SH-SY5Y (cell line): ENCODE data around the gene PITPNM2.

ENCODE experiments used
- GATA2 ChIP-seq: IDR thresholded peaks from 2 replicates; pipeline ENCODE4 v1.6.1; 2011; ENCODE audit warnings: mild to moderate bottlenecking, low read depth, low read length
- GATA3 ChIP-seq: IDR thresholded peaks from 2 replicates; pipeline ENCODE4 v1.6.1; 2011; ENCODE audit warnings: low read depth, mild to moderate bottlenecking, low read length, moderate library complexity

DNA sequence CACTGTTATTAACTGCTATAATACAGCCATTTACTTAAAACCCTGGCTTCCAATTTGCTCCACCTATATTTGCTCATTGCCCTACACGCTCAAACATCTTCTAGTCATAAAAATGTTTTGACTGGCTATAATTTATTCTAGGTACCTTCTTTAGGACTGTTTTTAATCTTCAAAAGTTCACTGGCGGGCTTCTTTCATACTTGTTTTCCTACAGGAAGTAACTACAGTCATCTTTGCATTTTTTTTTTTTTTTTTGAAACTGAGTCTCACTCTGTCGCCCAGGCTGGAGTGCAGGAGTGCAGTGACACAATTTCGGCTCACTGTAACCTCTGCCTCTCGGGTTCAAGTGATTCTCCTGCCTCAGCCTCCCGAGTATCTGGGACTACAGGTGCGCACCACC, 49.5 kb upstream of the PITPNM2 start:
- TF ChIP-seq GATA3 (no peak), GATA2 (no peak)
